GM10266 (cell line): ENCODE data around the gene CFAP54.

Source experiments
- DNase-seq: peaks from one replicate; pipeline ENCODE4 v3.0.0; 2012; ENCODE audit errors: extremely low spot score
- TF ChIP-seq, protein P1 (sequence below): IDR thresholded peaks from 2 replicates; pipeline ENCODE4 v1.5.1; 2012; ENCODE audit warnings: mild to moderate bottlenecking, low read depth; ENCODE audit not compliant: control insufficient read depth, insufficient read depth; ENCODE audit errors: missing control alignments

Gene CFAP54

DNA sequence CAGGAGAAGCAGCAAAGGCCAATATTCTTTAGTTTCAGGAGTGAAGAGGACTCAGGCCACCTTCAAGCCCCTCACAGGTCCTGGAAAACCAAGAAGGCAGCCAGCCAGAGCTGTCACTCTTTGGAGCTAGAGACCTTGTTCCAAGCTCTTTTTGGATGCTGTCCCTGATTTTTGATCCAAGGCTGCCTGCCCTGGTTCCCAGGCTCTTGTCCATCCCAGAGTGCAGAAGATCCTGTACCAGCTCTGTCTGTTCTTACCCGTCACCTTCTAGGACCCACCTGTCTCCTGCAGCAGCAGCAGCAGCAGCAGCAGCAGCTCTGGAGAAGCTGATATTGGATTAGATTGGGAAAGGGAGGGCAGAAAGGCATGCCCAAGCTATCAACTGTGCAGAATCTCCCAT, 260.6 kb downstream of the CFAP54 start:
- DNase-seq: no peak
- TF ChIP-seq, protein P1, sequence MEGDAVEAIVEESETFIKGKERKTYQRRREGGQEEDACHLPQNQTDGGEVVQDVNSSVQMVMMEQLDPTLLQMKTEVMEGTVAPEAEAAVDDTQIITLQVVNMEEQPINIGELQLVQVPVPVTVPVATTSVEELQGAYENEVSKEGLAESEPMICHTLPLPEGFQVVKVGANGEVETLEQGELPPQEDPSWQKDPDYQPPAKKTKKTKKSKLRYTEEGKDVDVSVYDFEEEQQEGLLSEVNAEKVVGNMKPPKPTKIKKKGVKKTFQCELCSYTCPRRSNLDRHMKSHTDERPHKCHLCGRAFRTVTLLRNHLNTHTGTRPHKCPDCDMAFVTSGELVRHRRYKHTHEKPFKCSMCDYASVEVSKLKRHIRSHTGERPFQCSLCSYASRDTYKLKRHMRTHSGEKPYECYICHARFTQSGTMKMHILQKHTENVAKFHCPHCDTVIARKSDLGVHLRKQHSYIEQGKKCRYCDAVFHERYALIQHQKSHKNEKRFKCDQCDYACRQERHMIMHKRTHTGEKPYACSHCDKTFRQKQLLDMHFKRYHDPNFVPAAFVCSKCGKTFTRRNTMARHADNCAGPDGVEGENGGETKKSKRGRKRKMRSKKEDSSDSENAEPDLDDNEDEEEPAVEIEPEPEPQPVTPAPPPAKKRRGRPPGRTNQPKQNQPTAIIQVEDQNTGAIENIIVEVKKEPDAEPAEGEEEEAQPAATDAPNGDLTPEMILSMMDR: no peak

DNA sequence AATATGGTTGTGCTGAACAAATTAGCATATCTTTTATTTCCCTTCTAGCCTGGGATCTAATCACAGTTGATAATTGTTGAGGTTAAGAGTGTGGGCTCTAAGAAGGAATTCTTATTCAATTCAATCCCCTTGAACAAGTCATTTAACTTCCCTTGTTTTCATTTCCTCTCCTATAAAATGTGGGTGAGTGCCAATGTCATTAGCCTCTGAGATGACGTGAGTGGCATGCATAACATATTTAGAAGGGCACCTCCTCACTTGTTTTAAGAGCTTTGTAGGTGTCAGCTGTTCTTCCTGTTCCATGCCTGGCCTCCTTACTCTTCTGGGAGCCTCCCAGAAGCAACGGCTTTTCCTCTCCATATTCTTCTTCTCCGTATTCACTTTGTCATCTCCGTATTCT, 262.2 kb downstream of the CFAP54 start:
- TF ChIP-seq, protein P1: no peak
- DNase-seq: no peak

DNA sequence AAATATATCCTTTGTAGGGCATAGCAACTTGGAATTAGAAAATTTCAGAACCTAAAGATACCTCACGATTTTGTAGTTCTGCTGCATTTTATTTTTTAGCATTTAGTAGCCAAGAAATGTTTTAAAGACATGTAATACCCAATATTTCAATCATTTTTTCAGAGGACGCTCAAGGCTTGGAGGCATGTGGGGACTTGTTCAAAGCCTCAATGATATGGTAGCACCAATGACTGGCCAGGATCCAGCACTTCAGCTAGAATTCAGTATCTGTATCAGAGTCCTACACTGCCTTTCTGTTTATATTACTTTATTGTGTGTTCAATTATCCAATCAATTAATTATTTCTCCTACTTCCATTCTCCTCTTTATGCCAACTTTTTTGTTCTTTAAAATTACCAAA, 262.8 kb downstream of the CFAP54 start:
- TF ChIP-seq, protein P1: no peak
- DNase-seq: no peak

- TF ChIP-seq, protein P1: no peak
- no peak for DNase-seq
These were observed 276.9 kb downstream of the CFAP54 start for GRCh38 chr12:96766232-96766631.

DNA sequence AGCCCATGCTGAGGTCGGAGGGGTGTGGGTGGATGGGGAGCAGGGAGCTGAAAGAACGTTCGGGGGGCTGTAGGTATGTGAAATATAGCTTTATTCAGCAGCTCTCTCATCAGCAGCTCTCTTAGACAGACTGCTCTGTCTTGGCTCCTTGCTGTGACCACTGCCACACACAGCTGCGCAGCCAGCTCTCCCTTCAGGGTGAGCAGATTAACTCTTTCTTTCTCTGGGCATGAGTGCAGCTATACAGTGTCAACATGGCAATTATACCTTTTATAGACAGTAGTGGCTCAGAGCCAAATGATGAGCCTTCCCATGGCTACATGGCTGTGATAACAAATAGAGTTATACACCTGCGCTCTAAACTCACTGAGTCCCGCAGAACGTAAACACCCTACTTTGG, 280.0 kb downstream of the CFAP54 start:
- TF ChIP-seq, protein P1: no peak
- no peak for DNase-seq

- TF ChIP-seq, protein P1: no peak
- DNase-seq: no peak
These were observed 281.1 kb downstream of the CFAP54 start for GRCh38 chr12:96770219-96771102.

- TF ChIP-seq, protein P1: no peak
- no peak for DNase-seq
These were observed 283.7 kb downstream of the CFAP54 start for GRCh38 chr12:96773031-96773430.
